Stimulated activated CD8-positive, alpha-beta memory T cell treated with anti-CD3 and anti-CD28 coated beads, Interleukin-4, amount 100 ng/mL, for 48 hours (primary cell): Measurements from ENCODE around the gene ULK4.
"Not testable (repeated sequence)": the region's sequence is repeated elsewhere in the genome, so short reads cannot be mapped to it uniquely, and the experiment has no call there.

Experiments used
- DNase-seq: peaks from one replicate; pipeline ENCODE4 v3.0.0-alpha.2; 2020

Gene ULK4

DNA sequence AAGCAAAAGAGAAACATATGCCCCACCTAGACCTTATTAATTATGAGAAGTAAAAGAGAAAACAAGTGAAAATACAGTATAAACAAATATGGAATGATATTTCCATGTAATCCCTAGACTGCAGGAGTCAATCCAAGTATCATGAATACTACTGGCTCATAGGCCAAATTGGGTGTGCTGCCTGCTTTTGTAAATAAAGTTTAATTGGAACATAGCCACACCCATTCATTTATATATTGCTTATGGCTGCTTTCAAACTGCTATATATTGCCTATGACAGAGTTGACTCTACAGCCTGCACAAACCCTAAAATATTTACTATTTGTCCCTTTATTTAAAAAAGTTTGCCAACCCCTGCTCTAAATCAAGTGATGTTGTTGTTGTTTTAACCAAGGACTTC, 5.3 kb downstream of the ULK4 start:
- DNase-seq = no peak

DNA sequence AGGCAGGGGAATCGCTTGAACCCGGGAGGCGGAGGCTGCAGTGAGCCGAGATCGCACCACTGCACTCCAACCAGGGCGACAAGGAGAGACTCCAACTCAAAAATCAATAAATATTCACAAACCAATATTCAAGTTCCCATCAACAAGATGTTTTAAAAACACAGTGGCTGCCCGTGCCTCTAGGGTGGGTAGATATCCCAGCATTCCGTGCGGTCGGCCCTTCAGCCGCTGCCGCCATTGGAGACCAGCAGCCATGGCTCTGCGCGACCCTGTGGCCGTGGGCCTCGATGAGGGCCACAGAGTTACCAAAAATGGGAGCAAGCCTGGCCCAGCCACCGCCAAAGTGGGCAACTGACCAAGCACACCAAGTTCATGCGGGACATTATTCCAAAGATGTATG, 6.7 kb downstream of the ULK4 start:
- no peak for DNase-seq

DNA sequence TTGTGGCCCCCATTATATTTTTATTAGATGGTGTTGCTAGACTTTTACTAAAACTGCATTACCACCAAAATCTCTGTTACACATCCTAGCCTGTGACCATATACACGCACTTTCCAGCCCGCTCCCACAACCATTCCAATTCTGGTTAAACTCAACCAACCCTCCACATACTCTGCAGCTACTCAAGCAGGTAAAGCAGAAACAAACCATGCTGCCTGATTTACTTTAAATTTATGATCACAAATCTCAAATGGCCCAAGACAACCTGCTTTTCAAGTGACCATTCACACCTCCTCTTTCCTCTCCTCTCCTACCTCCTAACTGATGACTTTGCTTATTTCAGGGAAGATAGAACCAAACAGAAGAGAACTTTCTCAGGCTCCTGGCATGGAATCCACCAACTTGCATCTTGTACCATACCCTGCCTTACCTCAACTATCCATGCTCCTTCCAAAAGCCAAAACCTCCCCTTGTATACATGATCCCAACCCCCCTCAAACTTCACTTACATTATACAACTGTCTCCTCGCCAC, 18.5 kb downstream of the ULK4 start:
- DNase-seq = no peak

GRCh38 chr3:41940393-41940792, 21.5 kb downstream of the ULK4 start:
- DNase-seq = no peak

DNA sequence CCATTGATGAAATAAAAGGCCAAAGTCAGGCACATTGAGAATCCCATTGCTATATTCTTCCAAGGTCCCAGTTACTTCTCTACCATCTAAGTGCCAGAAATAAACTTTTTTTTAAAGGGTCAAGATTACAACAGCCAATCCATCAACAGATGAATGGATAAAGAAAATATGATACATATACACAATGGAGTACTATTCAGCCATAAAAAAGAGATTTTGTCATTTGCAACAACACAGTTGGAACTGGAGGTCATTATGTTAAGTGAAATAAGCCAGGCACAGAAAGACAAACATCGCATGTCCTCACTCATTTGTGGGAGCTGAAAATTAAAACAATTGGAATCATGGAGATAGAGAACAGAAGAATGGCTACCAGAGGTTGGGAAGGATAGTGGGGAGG, 25.5 kb downstream of the ULK4 start:
- DNase-seq = no peak

GRCh38 chr3:41933154-41933676, 28.7 kb downstream of the ULK4 start:
- DNase-seq = no peak

GRCh38 chr3:41932464-41932863, 29.4 kb downstream of the ULK4 start:
- DNase-seq = no peak

DNA sequence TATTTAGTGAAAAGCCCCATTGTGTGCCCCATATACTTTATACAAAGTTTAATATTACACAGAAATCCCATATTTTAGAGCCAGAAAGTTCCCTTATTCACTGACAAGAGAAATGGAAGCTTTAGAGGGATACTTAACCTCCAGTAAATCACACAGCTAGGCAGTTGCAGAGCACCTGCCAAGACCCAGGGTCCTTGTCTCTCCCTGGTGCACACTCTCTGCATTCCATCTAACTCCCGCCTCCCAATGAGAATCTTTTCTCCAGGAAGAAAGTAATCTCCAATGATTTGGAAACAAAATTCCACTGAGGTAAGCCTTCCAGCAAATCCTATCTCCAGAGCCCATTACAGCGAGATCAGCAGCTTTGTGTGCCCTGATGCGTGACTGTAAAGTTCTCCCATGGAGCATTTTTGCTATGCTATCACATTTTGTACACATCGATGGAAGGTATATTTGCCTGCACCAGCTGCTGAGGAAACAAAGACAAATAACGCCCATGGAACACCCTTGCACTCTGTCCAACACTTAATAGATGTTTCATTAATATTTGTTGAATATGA, 41.4 kb downstream of the ULK4 start:
- no peak for DNase-seq

DNA sequence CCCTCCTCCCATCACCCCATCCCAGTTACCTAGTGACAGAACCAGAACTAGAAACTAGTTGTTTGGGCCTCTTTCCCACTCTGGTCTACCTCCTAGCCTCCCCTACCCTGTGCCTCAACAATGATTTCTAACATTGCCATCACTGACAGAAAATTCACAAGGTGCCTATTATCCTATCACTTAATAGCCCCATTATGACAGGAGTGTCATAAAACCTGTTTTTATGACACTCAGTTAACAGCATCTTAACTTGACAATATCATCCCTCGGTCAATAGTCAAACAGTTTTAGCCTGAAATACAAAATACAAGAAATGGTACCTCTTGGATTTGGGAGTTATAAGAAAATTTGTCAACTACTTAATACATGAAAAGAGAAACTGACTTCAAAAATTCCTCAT, 46.5 kb downstream of the ULK4 start:
- no peak for DNase-seq

DNA sequence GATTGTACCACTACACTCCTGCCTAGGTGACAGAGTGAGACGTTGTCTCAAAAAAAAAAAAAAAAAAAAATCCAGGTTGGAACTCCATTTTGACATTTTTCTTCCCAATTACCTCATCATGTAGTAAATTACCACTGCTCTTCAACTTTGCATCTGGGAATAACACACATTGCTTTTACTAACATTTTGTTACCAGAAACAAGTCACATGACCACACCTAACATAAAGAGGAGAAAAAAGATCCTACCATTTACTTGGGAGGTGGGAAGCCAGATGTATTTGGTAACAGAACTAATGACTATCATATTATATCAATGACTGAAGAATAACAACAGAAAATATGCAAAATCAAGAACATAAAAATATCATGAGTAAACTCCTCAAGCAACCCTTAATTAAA, 49.6 kb downstream of the ULK4 start:
- no peak for DNase-seq

GRCh38 chr3:41907330-41908073, 54.4 kb downstream of the ULK4 start:
- no peak for DNase-seq

GRCh38 chr3:41900265-41900664, 61.6 kb downstream of the ULK4 start:
- no peak for DNase-seq

- no peak for DNase-seq
Observed at GRCh38 chr3:41898631-41899030, 63.3 kb downstream of the ULK4 start.

DNA sequence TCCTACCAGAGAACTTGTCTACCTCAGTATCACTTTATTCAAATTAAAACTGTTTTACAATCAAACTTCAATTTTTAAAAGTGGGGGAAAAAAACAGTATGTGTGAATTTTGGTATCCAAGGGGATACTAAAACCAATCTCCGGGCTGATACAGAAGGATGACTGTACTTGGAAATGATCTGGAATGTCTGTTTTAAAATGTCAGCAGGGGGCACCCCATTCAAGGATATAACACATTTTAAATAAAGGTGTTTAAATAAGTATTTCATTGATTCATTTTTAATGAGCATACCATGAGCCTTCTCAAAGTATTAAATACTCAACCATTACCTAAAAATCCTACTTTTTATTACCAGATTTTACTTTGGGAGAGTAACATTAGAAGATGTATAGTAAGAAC, 67.9 kb downstream of the ULK4 start:
- DNase-seq = no peak

- DNase-seq = no peak
Observed at GRCh38 chr3:41888368-41889076, 73.4 kb downstream of the ULK4 start.

- no peak for DNase-seq
Observed at GRCh38 chr3:41882956-41883355, 78.9 kb downstream of the ULK4 start.

DNA sequence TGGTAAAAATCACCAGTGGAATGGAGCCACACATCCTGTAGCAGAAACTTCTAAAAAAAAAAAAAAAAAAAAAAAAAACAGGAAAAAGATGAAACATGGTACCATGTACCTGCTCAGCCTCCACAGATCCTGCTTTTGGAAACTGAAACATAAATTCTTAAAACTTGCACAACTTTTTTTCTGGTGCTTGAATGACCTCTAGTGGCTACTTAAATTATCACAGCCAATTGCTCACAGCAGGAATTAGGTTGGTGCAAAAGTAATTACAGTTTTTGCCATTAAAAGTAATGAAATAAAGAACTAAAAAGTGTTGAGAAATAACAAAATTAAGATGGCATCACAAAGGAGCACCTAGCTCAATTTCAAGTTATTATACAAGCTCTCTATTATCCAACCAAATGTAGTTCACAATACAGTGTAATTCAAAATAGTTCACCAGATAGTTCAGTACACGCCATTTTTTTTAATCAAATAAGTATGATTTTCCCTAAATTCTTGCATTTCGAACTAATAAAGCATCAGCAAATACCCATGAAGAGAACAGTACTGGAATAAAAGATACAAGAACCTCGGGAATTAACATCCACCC, 80.6 kb downstream of the ULK4 start:
- DNase-seq = no peak

DNA sequence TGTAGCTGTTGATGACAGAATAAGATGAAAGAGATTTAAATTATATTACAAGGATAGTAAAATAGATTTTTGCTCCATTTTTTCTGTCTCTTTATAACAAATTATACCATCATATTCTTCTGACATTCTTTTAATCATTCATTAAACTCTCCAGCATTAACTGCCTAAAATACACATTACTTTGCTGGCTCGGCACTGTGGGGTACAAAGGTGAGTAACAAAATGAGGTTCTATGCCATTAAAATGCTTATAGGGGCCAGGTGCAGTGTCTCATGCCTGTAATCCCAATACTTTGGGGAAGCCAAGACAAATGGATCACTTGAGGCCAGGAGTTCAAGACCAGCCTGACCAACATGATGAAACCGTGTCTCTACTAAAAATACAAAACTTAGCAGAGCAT, 81.5 kb downstream of the ULK4 start:
- DNase-seq = no peak

- DNase-seq = not testable (repeated sequence)
Observed at GRCh38 chr3:41877741-41878140, 84.2 kb downstream of the ULK4 start.

DNA sequence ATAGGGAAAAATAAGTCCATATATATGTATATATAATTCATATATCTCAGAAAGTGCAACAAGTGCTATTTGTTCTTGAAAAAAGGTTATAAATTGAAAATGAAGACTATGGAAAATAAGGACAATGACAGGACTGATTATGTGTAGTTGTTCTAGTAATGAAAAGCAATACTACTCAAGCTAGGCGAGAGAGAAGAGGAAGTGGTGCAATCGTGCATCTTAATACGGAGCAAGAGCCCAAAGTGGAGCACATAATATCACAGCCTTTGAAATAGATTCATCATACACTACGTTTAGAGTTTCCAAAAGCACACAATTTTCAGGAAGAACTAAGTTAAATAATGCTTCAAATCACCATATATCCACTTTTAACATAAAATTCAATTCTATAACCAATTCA, 87.9 kb downstream of the ULK4 start:
- no peak for DNase-seq

GRCh38 chr3:41872157-41872556, 89.7 kb downstream of the ULK4 start:
- no peak for DNase-seq

- no peak for DNase-seq
Observed at GRCh38 chr3:41867533-41867932, 94.4 kb downstream of the ULK4 start.

- no peak for DNase-seq
Observed at GRCh38 chr3:41866298-41866697, 95.6 kb downstream of the ULK4 start.

DNA sequence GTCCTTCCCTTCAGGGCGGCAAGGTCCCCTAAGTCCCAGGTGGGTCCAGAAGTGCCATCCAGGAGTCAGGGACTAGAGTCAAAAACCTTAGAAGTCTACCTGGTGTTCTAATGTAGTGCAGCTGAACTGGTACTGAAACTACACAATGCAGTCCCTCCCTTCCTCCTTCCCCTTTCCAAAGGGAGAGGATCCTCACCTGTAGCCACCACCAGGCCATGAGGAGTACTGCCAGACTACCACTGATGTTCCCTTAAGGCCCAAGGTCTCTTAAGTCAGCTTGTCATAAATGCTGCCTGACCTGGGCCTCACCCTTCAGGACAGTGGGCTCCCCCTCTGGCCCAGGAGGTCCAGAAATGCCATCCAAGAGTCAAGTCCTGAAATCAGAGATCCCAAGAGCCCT, 98.9 kb downstream of the ULK4 start:
- no peak for DNase-seq
